ENCODE measurements around the gene GNB2.
"Not testable (repeated sequence)": the region's sequence is repeated elsewhere in the genome, so short reads cannot be mapped to it uniquely, and the experiment has no call there.

The GNB2 gene

DNA sequence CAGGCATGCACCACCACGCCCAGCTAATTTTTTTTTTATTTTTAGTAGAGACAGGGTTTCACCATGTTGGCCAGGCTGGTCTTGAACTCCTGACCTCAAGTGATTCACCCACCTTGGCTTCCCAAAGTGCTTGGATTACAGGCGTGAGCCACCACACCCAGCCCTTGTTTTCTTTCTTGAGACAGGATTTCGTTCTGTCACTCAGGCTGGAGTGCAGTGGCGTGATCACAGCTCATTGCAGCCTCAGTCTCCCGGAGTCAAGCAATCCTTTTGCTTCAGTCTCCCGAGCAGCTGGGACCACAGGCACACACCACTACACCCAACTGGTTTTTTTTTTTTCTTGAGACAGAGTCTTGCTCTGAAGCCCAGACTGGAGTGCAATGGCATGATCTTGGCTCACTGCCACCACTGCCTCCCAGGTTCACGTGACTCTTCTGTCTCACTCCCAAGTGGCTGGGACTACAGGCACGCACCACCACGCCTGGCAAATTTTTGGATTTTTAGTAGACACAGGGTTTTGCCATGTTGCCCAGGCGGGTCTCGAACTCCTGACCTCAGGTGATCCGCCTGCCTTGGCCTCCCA is 11.3 kb upstream of the GNB2 start:
- not testable (repeated sequence) for ATAC-seq, DNase-seq

DNA sequence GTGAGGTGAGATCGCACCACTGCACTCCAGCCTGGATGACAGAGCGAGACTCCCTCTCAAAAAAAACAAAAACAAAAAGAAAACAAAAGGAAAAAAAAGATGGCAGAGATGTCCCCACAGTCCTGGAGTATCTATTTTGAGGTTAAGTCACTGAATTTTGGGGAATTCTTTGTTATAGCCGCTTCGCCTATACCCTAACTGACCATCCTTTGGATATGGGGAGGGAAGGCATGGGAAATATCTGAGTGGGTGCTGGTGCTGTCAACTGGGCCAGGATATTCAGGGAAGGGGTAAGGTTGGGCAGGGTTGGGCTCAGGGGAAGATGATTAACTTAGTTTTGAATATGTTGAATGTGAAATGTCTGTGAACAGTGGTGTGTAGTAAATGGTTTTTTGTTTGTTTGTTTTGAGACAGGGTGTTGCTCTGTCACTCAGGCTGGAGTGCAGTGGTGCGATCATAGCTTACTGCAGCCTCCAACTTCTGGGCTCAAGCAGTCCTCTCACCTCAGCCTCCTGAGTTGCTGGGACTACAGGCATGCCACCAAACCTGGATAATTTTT is 8.3 kb upstream of the GNB2 start:
- ATAC-seq: no peak
- DNase-seq: no peak

- ATAC-seq: no peak
- no peak for DNase-seq
Measured at GRCh38 chr7:100667331-100668068, 6.0 kb upstream of the GNB2 start.

DNA sequence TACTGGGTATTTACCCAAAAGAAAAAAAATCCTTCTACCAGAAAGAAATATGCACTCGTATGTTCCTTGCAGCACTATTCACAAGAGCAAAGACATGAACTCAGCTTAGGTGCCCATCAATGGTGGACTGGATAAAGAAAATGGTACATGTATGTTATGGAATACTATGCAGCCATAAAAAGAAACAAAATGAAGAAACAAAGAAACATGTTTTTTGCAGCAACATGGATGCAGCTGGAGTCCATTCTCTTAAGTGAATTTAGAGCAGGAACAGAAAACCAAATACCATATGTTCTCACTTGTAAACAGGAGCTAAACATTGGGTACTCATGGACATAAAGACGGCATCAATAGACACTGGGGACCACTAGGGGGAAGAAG is 5.5 kb upstream of the GNB2 start:
- ATAC-seq: no peak

GRCh38 chr7:100669106-100669505 is 4.4 kb upstream of the GNB2 start:
- not testable (repeated sequence) for DNase-seq, ATAC-seq

More for the DNA sequence above, 5.5 kb upstream of the GNB2 start:
- DNase-seq: no peak

DNA sequence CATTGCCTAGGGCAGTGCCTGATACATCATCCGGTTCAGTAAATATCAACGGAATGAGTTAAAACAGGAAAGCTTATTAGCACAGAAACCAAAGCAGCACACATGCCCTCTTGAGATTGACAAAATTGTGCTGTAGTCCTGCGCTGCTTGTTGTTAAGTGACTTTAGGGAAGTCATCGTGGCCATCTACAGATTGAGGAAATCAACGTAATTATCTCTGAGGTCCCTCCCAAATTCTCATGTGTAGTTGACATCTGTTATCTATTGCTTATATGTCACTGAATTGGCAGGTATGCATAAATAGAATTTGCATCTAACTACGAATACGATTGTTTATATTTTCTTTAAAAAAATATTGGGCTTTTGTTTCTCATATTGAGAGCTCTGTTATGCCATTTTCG is 3.5 kb upstream of the GNB2 start:
- DNase-seq: no peak
- no peak for ATAC-seq

- no peak for DNase-seq
- ATAC-seq: no peak
Measured at GRCh38 chr7:100671353-100672327, 1.9 kb upstream of the GNB2 start.

GRCh38 chr7:100673942-100674410 is 436 bp downstream of the GNB2 start:
- no peak for ATAC-seq
- peak; percentile 62 for DNase-seq

DNA sequence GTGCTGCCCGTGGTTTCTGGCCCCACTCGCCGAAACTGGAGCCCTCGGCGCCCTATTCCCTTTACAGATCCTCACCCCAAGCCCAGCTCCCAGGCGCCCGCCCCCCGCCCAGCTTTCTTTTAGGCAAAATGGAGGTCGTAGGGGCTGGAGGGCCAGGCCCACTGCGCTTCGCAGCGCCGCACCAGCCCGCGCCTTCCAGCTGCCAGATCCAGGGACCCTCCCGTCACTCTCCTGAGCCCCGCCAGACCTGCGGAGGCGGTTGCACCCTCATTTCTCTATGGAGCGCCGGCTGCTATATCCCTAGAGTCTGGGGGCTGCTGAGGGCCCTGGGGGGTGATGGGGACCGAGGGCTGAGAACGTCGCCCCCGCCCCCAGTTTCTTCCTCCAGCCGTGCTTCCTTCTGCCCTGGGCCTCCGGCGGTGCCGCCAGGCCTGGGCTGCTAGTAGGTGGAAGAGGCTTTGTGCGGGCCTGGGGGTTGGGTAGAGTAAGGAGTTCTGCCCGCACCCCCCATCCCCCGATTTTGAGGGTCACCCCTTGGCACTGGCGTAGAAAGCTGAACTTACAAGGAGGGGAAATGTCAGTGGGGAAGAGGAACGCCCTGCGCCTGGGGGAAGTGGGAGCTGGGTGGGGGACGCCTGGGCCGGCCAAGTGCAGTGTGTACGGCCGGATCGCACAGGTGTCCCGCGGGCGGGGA is 1.0 kb downstream of the GNB2 start:
- peak; percentile 42 for DNase-seq
- ATAC-seq: no peak

GRCh38 chr7:100675105-100675451 is 1.5 kb downstream of the GNB2 start:
- DNase-seq: peak; percentile 37
- ATAC-seq: no peak

DNA sequence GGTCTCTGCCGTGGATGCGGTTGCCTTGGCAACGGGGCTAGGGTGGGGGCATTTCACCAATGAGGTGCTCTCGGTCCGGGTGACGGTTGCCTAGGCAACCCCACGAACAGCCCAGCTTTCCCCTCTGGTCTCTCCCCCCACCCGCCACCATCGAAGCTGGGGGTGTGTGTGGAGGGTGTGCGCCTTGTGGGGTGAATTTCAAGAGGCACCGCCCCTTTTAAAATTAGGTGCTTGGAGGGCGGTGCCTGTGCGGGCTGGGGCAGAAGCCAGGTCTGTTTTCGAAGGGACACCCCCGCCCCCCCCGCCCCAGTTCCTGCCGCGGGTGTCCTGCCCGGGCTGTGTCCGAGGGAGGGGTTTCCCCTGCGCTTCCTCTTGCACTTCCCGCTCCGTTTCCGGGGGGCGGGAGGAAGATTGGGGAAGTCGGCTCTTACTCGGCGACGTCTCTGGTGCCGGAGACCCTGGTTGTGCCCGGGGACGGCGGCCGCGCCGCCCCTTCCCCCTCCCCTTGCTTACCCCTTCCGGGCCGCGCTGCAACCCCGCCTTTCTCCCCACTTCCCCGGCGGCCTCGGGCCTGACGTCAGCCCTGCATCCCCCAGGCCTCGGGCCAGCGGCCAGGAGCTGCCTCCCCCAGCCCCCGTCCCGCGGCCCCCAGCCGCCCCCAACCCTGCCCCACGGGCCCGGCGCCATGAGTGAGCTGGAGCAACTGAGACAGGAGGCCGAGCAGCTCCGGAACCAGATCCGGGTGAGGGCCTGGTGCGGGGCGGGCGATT is 2.2 kb downstream of the GNB2 start:
- DNase-seq (peak; percentile 84), ATAC-seq (peak; percentile 53)

DNA sequence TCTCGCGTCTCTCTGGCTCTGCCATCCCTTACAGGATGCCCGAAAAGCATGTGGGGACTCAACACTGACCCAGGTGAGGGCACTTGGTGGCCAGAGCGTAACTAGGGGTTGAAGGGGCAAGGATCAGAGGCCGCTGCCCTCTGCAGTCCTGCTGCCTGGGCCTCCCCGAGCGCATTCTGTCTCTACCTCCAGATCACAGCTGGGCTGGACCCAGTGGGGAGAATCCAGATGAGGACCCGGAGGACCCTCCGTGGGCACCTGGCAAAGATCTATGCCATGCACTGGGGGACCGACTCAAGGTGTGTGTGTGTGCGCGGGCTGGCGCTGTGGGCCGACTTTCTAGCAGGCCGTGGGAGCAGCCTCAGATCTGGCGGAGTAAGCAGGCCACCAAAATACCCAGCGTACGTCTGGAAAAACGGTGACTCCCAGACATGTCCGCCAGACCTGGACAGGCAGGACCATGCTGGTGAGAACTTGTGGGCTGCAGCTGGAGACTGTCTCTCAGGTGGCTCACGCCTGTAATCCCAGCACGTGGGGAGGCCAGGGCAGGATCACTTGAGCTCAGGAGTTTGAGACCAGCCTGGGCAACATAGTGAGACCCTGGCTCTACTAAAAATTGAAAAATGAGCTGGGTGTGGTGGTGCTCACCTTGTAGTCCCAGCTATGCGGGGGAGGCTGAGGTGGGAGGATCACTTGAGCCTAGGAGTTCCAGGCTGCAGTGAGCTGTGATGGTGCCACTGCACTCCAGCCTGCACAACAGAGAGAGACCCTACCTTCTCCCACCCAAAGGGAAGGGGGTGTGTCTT is 3.2 kb downstream of the GNB2 start:
- no peak for DNase-seq
- ATAC-seq: no peak

- no peak for DNase-seq
- no peak for ATAC-seq
Measured at GRCh38 chr7:100677308-100678267, 4.0 kb downstream of the GNB2 start.

DNA sequence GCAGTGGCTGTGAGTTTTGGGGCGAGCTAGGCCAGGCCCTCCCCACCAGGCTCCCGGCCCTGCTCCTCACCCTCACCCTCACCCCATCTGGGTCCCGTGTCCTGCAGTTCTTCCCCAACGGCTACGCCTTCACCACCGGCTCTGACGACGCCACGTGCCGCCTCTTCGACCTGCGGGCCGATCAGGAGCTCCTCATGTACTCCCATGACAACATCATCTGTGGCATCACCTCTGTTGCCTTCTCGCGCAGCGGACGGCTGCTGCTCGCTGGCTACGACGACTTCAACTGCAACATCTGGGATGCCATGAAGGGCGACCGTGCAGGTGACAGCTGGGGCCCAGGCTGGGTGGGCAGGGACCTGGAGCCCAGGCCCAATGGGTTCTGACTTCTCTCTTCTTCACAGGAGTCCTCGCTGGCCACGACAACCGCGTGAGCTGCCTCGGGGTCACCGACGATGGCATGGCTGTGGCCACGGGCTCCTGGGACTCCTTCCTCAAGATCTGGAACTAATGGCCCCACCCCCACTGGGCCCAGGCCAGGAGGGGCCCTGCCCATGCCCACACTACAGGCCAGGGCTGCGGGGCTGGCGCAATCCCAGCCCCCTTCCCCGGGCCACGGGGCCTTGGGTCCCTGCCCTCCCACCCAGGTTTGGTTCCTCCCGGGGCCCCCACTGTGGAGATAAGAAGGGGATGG is 4.9 kb downstream of the GNB2 start:
- ATAC-seq: no peak

GRCh38 chr7:100679129-100679926 is 5.8 kb downstream of the GNB2 start:
- ATAC-seq (no peak), DNase-seq (no peak)

More for the DNA sequence above, 4.9 kb downstream of the GNB2 start:
- no peak for DNase-seq

GRCh38 chr7:100679927-100680575 is 6.5 kb downstream of the GNB2 start:
- ATAC-seq (no peak), DNase-seq (no peak)
